ENCODE results near the gene PPARG. TPM values are rescaled to one million over a fixed set of nuclear protein-coding genes. Genes with fewer than 3 reads are reported as not detected.

PPARG gene
- total and polyA plus RNA-seq, 2 donors (not counting 3 experiments of a cell fraction or from before 2014, with no cell fraction given) = 0.15 to 1.3 TPM

GRCh38 chr3:12296511-12296910, 7.6 kb downstream of the PPARG start:
- H3K79me2 ChIP-seq (ENCODE audit: control insufficient read depth, insufficient read depth, low read length) = no peaks in the 10 kb centered on the region
- DNase-seq (ENCODE audit: low read depth, low spot score) (no peak), FAIRE-seq (no peak)
- H4K20me1 ChIP-seq (replicated peaks; ENCODE audit: control insufficient read depth, extremely low read depth, insufficient read depth, low read length) = no peaks in the 10 kb centered on the region
- no peaks in the 10 kb centered on the region for H3K9me3 ChIP-seq (replicated peaks; ENCODE audit: control insufficient read depth, insufficient read depth, low read length)
- H3K9me1 ChIP-seq (replicated peaks; ENCODE audit: control insufficient read depth, extremely low read depth, insufficient read depth, low read length) = no peaks in the 10 kb centered on the region
- intact Hi-C loops (cut with micrococcal nuclease) (no loop called here), dilution Hi-C loops (cut with MboI; ENCODE audit: extremely low pct_ligation_motif_present, low sequenced_read_pairs) (no loop called here)
- no peak overlapping the region for H2AFZ ChIP-seq (ENCODE audit: low read depth, low read length)
- peaks cover 4% of the 10 kb centered on the region in 2 experiments for H3K27me3 ChIP-seq (ENCODE audit: control insufficient read depth in 2 of 2, insufficient read depth in 2 of 2, low read length in 2 of 2)
- H3K4me2 ChIP-seq (ENCODE audit: insufficient read depth, low read length) = no peak overlapping the region
- CTCF ChIA-PET = no interaction called here
- BruUV-seq (replicated peaks) = no TSS peak
- no peaks in the 10 kb centered on the region for H3K4me1 ChIP-seq (ENCODE audit: control insufficient read depth, extremely low read depth, insufficient read depth, low read length)
- TF ChIP-seq GATA2 (IDR thresholded peaks at IDR 0.05; ENCODE audit: insufficient read depth, insufficient read length, low read depth, low read length) (no peak), FOS (IDR thresholded peaks at IDR 0.05; ENCODE audit: borderline replicate concordance, insufficient read depth, low read length) (no peak), JUN (IDR thresholded peaks at IDR 0.05; ENCODE audit: borderline replicate concordance, insufficient read depth, insufficient read length, low read depth) (no peak), MAX (IDR thresholded peaks at IDR 0.05; ENCODE audit: insufficient read depth, insufficient read length) (no peak), MYC (IDR thresholded peaks at IDR 0.05; ENCODE audit: low read depth, low read length) (no peak), EZH2 (IDR thresholded peaks at IDR 0.05; ENCODE audit: borderline replicate concordance, low read depth, low read length, severe bottlenecking) (no peak), POLR2AphosphoS5 (IDR thresholded peaks at IDR 0.05; ENCODE audit: insufficient read depth, low read depth, low read length) (no peak), POLR2A (IDR thresholded peaks at IDR 0.05; ENCODE audit: low read depth, low read length) (no peak), CTCF (IDR thresholded peaks at IDR 0.05; ENCODE audit: extremely low read depth in 1 of 2, insufficient read depth in 1 of 2, low read depth in 1 of 2, low read length in 2 of 2) (no peak)
- no peaks in the 10 kb centered on the region for H3K36me3 ChIP-seq (ENCODE audit: control insufficient read depth in 2 of 2, extremely low read depth in 1 of 2, insufficient read depth in 2 of 2, low read length in 2 of 2)
- no peak overlapping the region for H3K4me3 ChIP-seq (replicated peaks in 1 of 3; ENCODE audit: insufficient read depth in 1 of 3, low read depth in 1 of 3, low read length in 3 of 3)
- POLR2A ChIA-PET = no interaction called here
- no peak overlapping the region for H3K9ac ChIP-seq (replicated peaks; ENCODE audit: extremely low read depth, insufficient read depth, low read length)
- H3K27ac ChIP-seq (ENCODE audit: insufficient read depth, low read depth, low read length) = no peak overlapping the region

Data from endothelial cell of umbilical vein (primary cell).